IMR-90 (cell line): Measurements from ENCODE around the gene SLC43A2. TPM values are rescaled to one million over a fixed set of nuclear protein-coding genes. Genes with fewer than 3 reads are reported as not detected.
A peak's percentile ranks its signal among the peaks of the same experiment; 100 is the strongest.

Experiments used
- ATAC-seq: fragments of 200-7000 bp; cut with Tn5 transposase; 2 replicates; pipeline ENCODE4 v1.9.1; 2020; ENCODE audit warnings: low read depth, mild to moderate bottlenecking, moderate library complexity
- BruUV-seq: library from RNA; stranded (reverse); fragments of 400-500 nt; replicated peaks from 2 replicates; lab custom pipeline; 2021; lab: Mats Ljungman, UMichigan
- CTCF ChIA-PET: fragments of 300-600 bp; formaldehyde crosslinking; extraction: SDS; loops from one replicate; lab custom pipeline; 2021; ENCODE audit warnings: antibody characterized with exemption; lab: Yijun Ruan, JAX
- POLR2A ChIA-PET: fragments of 300-600 bp; sonication (Branson Sonifier 250); formaldehyde crosslinking; loops from one replicate; lab custom pipeline; 2022; ENCODE audit warnings: antibody characterized with exemption; ENCODE audit not compliant: unreplicated experiment; lab: Charles Lee
- DNase-seq: peaks from one replicate; pipeline ENCODE4 v3.0.0; 2013
- H2AFZ ChIP-seq: replicated peaks from 2 replicates; pipeline ENCODE3; 2013; ENCODE audit warnings: low read length, mild to moderate bottlenecking; ENCODE audit not compliant: poor library complexity
- H2AK5ac ChIP-seq: 2 replicates; pipeline ENCODE4 v1.6.1; 2013; ENCODE audit warnings: low read depth, low read length, inconsistent platforms
- H2AK9ac ChIP-seq: replicated peaks from 2 replicates; pipeline ENCODE3; 2013; ENCODE audit warnings: mild to moderate bottlenecking, low read depth, low read length, moderate library complexity; ENCODE audit not compliant: poor library complexity
- H2BK120ac ChIP-seq: 2 replicates; pipeline ENCODE4 v1.6.1; 2013; ENCODE audit warnings: low read depth, low read length, inconsistent platforms
- H2BK15ac ChIP-seq: 3 replicates; pipeline ENCODE4 v1.6.1; 2013; ENCODE audit warnings: low read depth, low read length, inconsistent platforms
- H2BK20ac ChIP-seq: 2 replicates; pipeline ENCODE4 v1.6.1; 2013; ENCODE audit warnings: low read depth, mild to moderate bottlenecking, inconsistent platforms, low read length, moderate library complexity
- H2BK5ac ChIP-seq: 2 replicates; pipeline ENCODE4 v1.6.1; 2013; ENCODE audit warnings: mild to moderate bottlenecking, low read depth, low read length, inconsistent platforms; ENCODE audit not compliant: poor library complexity, severe bottlenecking
- H3K14ac ChIP-seq: replicated peaks from 2 replicates; pipeline ENCODE4 v1.6.1; 2013; ENCODE audit warnings: low read depth, low read length, inconsistent platforms
- H3K18ac ChIP-seq: 2 replicates; pipeline ENCODE4 v1.6.1; 2013; ENCODE audit warnings: low read depth, low read length, control low read depth
- H3K23ac ChIP-seq: 2 replicates; pipeline ENCODE4 v1.6.1; 2013; ENCODE audit warnings: low read depth, low read length, inconsistent platforms
- H3K27ac ChIP-seq: 2 replicates; pipeline ENCODE4 v1.5.1; 2013; ENCODE audit warnings: mild to moderate bottlenecking, control low read depth, low read length; ENCODE audit not compliant: insufficient read depth
- H3K27me3 ChIP-seq: 2 replicates; pipeline ENCODE4 v1.6.1; 2013; ENCODE audit warnings: low read length; ENCODE audit not compliant: control insufficient read depth, insufficient read depth
- H3K36me3 ChIP-seq: 2 replicates; pipeline ENCODE4 v1.6.1; 2013; ENCODE audit warnings: low read length, mixed read lengths; ENCODE audit not compliant: control insufficient read depth, insufficient read depth
- H3K4ac ChIP-seq: 2 replicates; pipeline ENCODE4 v1.6.1; 2013; ENCODE audit warnings: low read depth, low read length, inconsistent platforms
- H3K4me1 ChIP-seq: 2 replicates; pipeline ENCODE4 v1.6.1; 2013; ENCODE audit warnings: low read length, mixed read lengths; ENCODE audit not compliant: control insufficient read depth, insufficient read depth
- H3K4me2 ChIP-seq: 2 replicates; pipeline ENCODE4 v1.6.1; 2013; ENCODE audit warnings: low read depth, mild to moderate bottlenecking, control low read depth, low read length, moderate library complexity
- H3K4me3 ChIP-seq: 2 replicates; pipeline ENCODE4 v1.5.1; 2013; ENCODE audit warnings: low read depth, mild to moderate bottlenecking, control low read depth, low read length, moderate library complexity; ENCODE audit not compliant: insufficient read depth
- H3K56ac ChIP-seq: 2 replicates; pipeline ENCODE4 v1.6.1; 2013; ENCODE audit warnings: low read length, inconsistent platforms; ENCODE audit not compliant: insufficient read depth; ENCODE audit errors: extremely low read depth
- H3K79me1 ChIP-seq, 2 experiments: 2 replicates each; pipeline ENCODE4 v1.6.1; 2013; ENCODE audit warnings: low read length in 2 of 2, inconsistent platforms in 1 of 2, low read depth in 1 of 2
- H3K9ac ChIP-seq: 2 replicates; pipeline ENCODE4 v1.6.1; 2013; ENCODE audit warnings: low read depth, low read length, control low read depth
- H3K9me1 ChIP-seq: 2 replicates; pipeline ENCODE4 v1.6.1; 2013; ENCODE audit warnings: low read length, inconsistent platforms; ENCODE audit not compliant: insufficient read depth
- H3K9me3 ChIP-seq: 2 replicates; pipeline ENCODE4 v1.6.1; 2013; ENCODE audit warnings: low read length; ENCODE audit not compliant: control insufficient read depth, insufficient read depth
- H4K20me1 ChIP-seq: 2 replicates; pipeline ENCODE4 v1.6.1; 2013; ENCODE audit warnings: low read length, inconsistent platforms; ENCODE audit not compliant: insufficient read depth
- H4K5ac ChIP-seq: 2 replicates; pipeline ENCODE4 v1.6.1; 2013; ENCODE audit warnings: mild to moderate bottlenecking, low read depth, low read length, control low read depth
- H4K8ac ChIP-seq, 2 experiments: 2 replicates each; pipeline ENCODE4 v1.6.1; 2013; ENCODE audit warnings: low read depth in 2 of 2, low read length in 2 of 2, control low read depth in 1 of 2, inconsistent platforms in 1 of 2
- H4K91ac ChIP-seq: 2 replicates; pipeline ENCODE4 v1.6.1; 2013; ENCODE audit warnings: low read depth, low read length, inconsistent platforms; ENCODE audit not compliant: insufficient read depth
- BHLHE40 ChIP-seq: fragments of 150-350 bp; IDR thresholded peaks from 2 replicates; pipeline ENCODE4 v1.6.1; 2016; ENCODE audit warnings: mild to moderate bottlenecking, low read depth, low read length
- CEBPB ChIP-seq: IDR thresholded peaks from 2 replicates; pipeline ENCODE4 v1.6.1; 2012; ENCODE audit warnings: low read depth, low read length, improper control_type of control experiment
- CHD1 ChIP-seq: IDR thresholded peaks from 2 replicates; pipeline ENCODE4 v1.6.1; 2012; ENCODE audit warnings: low read depth, low read length, improper control_type of control experiment
- FOS ChIP-seq: fragments of 150-350 bp; IDR thresholded peaks from 2 replicates; pipeline ENCODE4 v1.6.1; 2016; ENCODE audit warnings: low read depth, low read length
- MAFK ChIP-seq: IDR thresholded peaks from 2 replicates; pipeline ENCODE4 v1.6.1; 2012; ENCODE audit warnings: low read depth, low read length, improper control_type of control experiment
- MAZ ChIP-seq: IDR thresholded peaks from 2 replicates; pipeline ENCODE4 v1.6.1; 2012; ENCODE audit warnings: low read depth, mild to moderate bottlenecking, low read length, improper control_type of control experiment, moderate library complexity, borderline replicate concordance
- MXI1 ChIP-seq: IDR thresholded peaks from 2 replicates; pipeline ENCODE4 v1.6.1; 2012; ENCODE audit warnings: low read depth, mild to moderate bottlenecking, low read length, moderate library complexity, borderline replicate concordance
- NFE2L2 ChIP-seq: fragments of 150-350 bp; IDR thresholded peaks from 2 replicates; pipeline ENCODE4 v1.6.1; 2016; ENCODE audit warnings: low read depth, mild to moderate bottlenecking, low read length
- POLR2A ChIP-seq: IDR thresholded peaks from 2 replicates; pipeline ENCODE4 v1.6.1; 2012; ENCODE audit warnings: mild to moderate bottlenecking, low read depth, low read length
- RAD21 ChIP-seq: IDR thresholded peaks from 2 replicates; pipeline ENCODE4 v1.6.1; 2012; ENCODE audit warnings: low read length, improper control_type of control experiment
- RCOR1 ChIP-seq: IDR thresholded peaks from 2 replicates; pipeline ENCODE4 v1.6.1; 2012; ENCODE audit warnings: mild to moderate bottlenecking, low read length, improper control_type of control experiment; ENCODE audit not compliant: insufficient replicate concordance
- RFX5 ChIP-seq: IDR thresholded peaks from 2 replicates; pipeline ENCODE4 v1.8.0; 2012; ENCODE audit warnings: low read depth, mild to moderate bottlenecking, low read length, moderate library complexity
- SMC3 ChIP-seq: fragments of 150-350 bp; IDR thresholded peaks from 2 replicates; pipeline ENCODE4 v1.6.1; 2016; ENCODE audit warnings: low read depth, mild to moderate bottlenecking, antibody characterized with exemption, low read length, moderate library complexity
- WGBS, 2 experiments: methylation state at CpG; one replicate each; pipeline versions ENCODE4 v1.1.5 to v1.1.7; 2013; ENCODE audit warnings: missing lambda C conversion rate in 2 of 2; ENCODE audit not compliant: insufficient read length in 1 of 2; ENCODE audit errors: extremely low coverage in 2 of 2; 5-methylcytosine and 5-hydroxymethylcytosine counted together
- dilution Hi-C: fragments of 300-500 bp; cut with HindIII; formaldehyde crosslinking; loops from one replicate; pipeline ENCODE4 v1.14.3; 2018; ENCODE audit warnings: low sequenced_read_pairs; ENCODE audit not compliant: unreplicated experiment
- in situ Hi-C: fragments of 300-500 bp; cut with MboI; formaldehyde crosslinking; loops from 3 replicates; pipeline ENCODE4 v1.14.3; 2019; ENCODE audit warnings: low sequenced_read_pairs, inconsistent platforms, mixed read lengths
- intact Hi-C: fragments of 100-400 bp; cut with micrococcal nuclease; formaldehyde crosslinking; loops from 2 replicates; pipeline ENCODE4 v1.10.0; 2022
- polyA plus RNA-seq, 3 experiments: library from polyadenylated mRNA; depleted of rRNA; stranded (reverse); fragments of >200 nt; gene quantifications; 2 replicates each; pipeline ENCODE4 v1.2.3, GENCODE V29; 2012; ENCODE audit warnings: low replicate concordance in 1 of 3
- total RNA-seq: library from RNA; depleted of rRNA; stranded (reverse); fragments of >200 nt; gene quantifications from 2 replicates; pipeline ENCODE4 v1.2.3, GENCODE V29; 2012
- TF ChIP-seq, protein P1 (sequence below): fragments of 150-350 bp; IDR thresholded peaks from 2 replicates; pipeline ENCODE4 v1.6.1; 2017; ENCODE audit warnings: mild to moderate bottlenecking, antibody characterized with exemption, low read length, low read depth
- TF ChIP-seq, protein P2 (sequence below): fragments of 150-350 bp; IDR thresholded peaks from 2 replicates; pipeline ENCODE4 v1.6.1; 2016; ENCODE audit warnings: low read depth, mild to moderate bottlenecking, low read length, moderate library complexity, borderline replicate concordance
- TF ChIP-seq, protein P3 (sequence below): conservative IDR thresholded peaks from 2 replicates; pipeline ENCODE4 v1.5.1; 2012; ENCODE audit warnings: mild to moderate bottlenecking, low read depth, low read length, improper control_type of control experiment

The SLC43A2 gene
- total and polyA plus RNA-seq, 2 of the 4 experiments (the other 2 are of a cell fraction) = 3.8 to 9.0 TPM

DNA sequence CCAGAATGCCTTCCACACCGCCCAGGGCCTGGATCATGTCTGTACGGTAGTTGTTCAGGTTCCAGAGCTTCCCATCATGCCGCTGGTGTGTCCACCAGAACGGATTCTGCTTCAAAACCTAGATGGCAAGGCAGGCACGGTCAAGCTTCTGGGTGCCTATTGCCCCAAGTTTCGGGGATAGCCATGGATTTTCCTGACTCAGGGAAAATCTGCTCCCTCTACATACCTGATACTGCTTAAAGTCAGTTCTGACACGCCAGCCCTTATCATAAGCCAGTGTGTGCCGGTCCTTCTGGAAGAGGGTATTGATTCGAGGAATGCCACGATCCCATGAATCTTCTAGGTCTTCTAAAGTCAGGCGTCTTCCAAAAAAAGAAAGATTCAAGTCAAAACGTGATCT lies 32.4 kb upstream of the SLC43A2 start:
- H2BK15ac ChIP-seq = no peak overlapping the region
- no peak overlapping the region for H2BK120ac ChIP-seq
- no peak overlapping the region for H3K4me2 ChIP-seq
- no peaks in the 10 kb centered on the region for H3K4me1 ChIP-seq
- no peak overlapping the region for H2BK5ac ChIP-seq
- no peak overlapping the region for H3K14ac ChIP-seq
- in situ Hi-C loops = no loop called here
- ChIA-PET POLR2A (no interaction called here), CTCF (interaction anchor here (1.3 kb wide), 1 partner anchor 9 kb away, joined by 3 read pairs; no protein-coding TSS in a partner anchor)
- H3K27me3 ChIP-seq = no peaks in the 10 kb centered on the region
- no peak overlapping the region for H4K91ac ChIP-seq
- TF ChIP-seq MAZ (no peak), NFE2L2 (no peak), POLR2A (no peak), MAFK (no peak), MXI1 (no peak), CEBPB (no peak), RFX5 (no peak), BHLHE40 (no peak), FOS (no peak), CHD1 (no peak), SMC3 (no peak), RCOR1 (no peak), RAD21 (no peak)
- TF ChIP-seq, protein P1, sequence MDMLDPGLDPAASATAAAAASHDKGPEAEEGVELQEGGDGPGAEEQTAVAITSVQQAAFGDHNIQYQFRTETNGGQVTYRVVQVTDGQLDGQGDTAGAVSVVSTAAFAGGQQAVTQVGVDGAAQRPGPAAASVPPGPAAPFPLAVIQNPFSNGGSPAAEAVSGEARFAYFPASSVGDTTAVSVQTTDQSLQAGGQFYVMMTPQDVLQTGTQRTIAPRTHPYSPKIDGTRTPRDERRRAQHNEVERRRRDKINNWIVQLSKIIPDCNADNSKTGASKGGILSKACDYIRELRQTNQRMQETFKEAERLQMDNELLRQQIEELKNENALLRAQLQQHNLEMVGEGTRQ = no peak
- TF ChIP-seq, protein P2, sequence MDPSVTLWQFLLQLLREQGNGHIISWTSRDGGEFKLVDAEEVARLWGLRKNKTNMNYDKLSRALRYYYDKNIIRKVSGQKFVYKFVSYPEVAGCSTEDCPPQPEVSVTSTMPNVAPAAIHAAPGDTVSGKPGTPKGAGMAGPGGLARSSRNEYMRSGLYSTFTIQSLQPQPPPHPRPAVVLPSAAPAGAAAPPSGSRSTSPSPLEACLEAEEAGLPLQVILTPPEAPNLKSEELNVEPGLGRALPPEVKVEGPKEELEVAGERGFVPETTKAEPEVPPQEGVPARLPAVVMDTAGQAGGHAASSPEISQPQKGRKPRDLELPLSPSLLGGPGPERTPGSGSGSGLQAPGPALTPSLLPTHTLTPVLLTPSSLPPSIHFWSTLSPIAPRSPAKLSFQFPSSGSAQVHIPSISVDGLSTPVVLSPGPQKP = no peak
- TF ChIP-seq, protein P3, sequence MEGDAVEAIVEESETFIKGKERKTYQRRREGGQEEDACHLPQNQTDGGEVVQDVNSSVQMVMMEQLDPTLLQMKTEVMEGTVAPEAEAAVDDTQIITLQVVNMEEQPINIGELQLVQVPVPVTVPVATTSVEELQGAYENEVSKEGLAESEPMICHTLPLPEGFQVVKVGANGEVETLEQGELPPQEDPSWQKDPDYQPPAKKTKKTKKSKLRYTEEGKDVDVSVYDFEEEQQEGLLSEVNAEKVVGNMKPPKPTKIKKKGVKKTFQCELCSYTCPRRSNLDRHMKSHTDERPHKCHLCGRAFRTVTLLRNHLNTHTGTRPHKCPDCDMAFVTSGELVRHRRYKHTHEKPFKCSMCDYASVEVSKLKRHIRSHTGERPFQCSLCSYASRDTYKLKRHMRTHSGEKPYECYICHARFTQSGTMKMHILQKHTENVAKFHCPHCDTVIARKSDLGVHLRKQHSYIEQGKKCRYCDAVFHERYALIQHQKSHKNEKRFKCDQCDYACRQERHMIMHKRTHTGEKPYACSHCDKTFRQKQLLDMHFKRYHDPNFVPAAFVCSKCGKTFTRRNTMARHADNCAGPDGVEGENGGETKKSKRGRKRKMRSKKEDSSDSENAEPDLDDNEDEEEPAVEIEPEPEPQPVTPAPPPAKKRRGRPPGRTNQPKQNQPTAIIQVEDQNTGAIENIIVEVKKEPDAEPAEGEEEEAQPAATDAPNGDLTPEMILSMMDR = no peak
- no peak overlapping the region for H2BK20ac ChIP-seq
- ATAC-seq (no peak), DNase-seq (no peak)
- dilution Hi-C loops = no loop called here
- H2AFZ ChIP-seq = no peak overlapping the region
- H3K36me3 ChIP-seq = peaks cover 73% of the 10 kb centered on the region
- H3K9ac ChIP-seq = no peak overlapping the region
- H4K5ac ChIP-seq = no peak overlapping the region
- BruUV-seq = TSS peak; percentile 97
- H3K79me1 ChIP-seq = peaks cover 26 to 57% of the 10 kb centered on the region in 2 experiments
- H3K18ac ChIP-seq = no peak overlapping the region
- no peak overlapping the region for H2AK5ac ChIP-seq
- intact Hi-C loops = no loop called here
- H3K56ac ChIP-seq = no peak overlapping the region
- H3K9me1 ChIP-seq = peaks cover 6% of the 10 kb centered on the region; the same call in 1 of the 2 replicates
- H2AK9ac ChIP-seq = no peak overlapping the region
- H3K4me3 ChIP-seq = no peak overlapping the region
- no peak overlapping the region for H3K4ac ChIP-seq
- no peak overlapping the region for H4K8ac ChIP-seq
- no peaks in the 10 kb centered on the region for H3K9me3 ChIP-seq
- WGBS, 2 experiments = 100% methylated on average over 4 of the region's 12 CpGs; no CpG with 5 or more reads in 1 of the 2 experiments
- peaks cover 11% of the 10 kb centered on the region for H4K20me1 ChIP-seq
- no peak overlapping the region for H3K27ac ChIP-seq
- H3K23ac ChIP-seq = no peak overlapping the region
